GM19239 (cell line): ENCODE data around the gene IGFBP5.

Experiments
- DNase-seq: peaks from one replicate; pipeline ENCODE4 v3.0.0; 2011; ENCODE audit warnings: low spot score; ENCODE audit not compliant: insufficient read length
- FAIRE-seq: peaks from 2 replicates; lab custom pipeline; 2011; peaks lifted over from hg19 to GRCh38; lab: Jason Lieb, UNC

Gene IGFBP5

DNA sequence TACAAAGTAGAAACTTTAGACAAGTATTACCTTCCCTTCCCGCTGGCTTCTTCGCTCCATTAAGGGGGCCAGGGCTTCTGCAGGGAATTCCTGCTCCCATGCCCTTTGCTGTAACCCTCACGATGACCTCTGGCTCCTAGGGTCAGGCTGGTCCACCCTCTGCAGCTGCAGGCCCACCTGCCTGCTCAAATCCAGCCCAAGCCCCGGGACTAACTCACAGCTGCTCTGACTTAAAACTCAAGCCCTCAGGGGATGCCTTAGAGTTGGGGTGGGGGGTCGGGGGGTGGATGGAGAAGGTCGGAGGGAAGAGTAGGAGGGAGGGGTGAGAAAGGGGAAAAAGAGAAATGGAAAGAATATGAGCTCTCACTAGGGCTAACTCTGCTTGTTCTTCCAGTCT is 4.9 kb downstream of the IGFBP5 start:
- DNase-seq (no peak), FAIRE-seq (no peak)

DNA sequence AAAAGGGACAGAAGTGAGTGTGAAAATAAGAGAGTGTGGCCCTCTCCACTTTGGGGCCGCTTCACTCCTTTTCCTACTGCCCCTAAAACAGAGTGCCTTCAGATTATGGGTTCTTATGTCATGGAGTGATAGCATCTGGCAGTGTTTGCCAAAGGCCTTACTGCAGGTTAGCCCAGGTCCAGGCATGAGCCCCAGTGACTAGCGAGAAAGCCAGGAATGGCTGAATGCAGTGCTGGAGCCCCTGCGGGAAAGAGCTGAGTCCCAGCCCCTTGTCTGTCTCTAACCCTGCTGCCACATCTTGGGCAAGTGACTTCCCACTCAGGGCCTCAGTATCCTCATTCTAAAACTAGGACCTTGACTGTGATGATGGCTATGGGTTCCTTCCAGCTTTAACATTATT is 6.0 kb downstream of the IGFBP5 start:
- no peak for FAIRE-seq
- no peak for DNase-seq

DNA sequence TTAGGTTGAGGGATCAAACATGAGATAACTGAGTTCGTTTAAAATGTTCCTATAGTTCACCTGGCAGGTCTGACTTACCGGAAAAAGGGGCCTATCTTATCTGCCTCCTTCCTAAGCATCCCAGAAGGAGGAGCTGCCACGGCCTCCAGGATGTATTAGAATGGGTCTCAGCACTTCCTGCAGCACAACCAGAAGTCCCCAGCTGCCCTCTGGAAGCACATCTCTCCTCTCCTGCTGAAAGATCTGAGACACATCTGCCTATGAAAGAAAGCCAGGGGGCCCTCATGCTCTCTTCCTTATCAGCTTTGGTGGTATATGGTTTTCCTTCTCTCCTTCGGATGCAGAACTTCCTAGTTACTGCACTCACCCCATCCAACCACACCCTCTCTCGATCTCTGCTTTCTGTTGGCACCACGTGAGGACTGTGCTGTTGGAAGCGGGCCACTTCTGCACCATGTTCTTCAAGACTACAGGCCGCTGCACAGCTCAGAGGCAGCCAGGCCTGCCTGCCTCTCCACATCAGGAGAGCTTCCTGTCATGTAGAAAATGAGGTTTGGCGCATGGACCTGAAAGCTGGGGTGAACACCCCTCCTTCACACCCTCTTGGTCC is 6.5 kb downstream of the IGFBP5 start:
- FAIRE-seq (no peak), DNase-seq (no peak)

DNA sequence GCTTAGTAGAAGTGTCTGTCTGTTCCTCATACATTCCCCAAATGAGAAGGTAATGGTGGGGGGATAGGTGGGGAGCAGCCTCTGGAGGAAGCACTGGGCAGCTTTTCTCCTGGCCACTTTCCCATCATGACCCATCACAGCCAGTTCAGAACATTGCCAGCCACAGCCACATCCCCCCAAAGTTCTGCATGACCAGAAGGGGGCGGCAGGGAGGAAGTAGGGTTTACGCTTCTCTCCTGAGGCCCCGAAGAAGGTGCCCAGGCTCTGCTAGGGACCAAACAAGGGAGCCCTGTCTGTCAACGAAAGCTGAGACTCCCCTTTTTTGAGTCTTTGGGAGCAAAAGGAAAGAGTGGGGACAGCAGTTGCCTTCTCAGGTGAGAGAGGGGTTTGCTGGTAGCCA is 7.7 kb downstream of the IGFBP5 start:
- FAIRE-seq, result no peak
- no peak for DNase-seq

DNA sequence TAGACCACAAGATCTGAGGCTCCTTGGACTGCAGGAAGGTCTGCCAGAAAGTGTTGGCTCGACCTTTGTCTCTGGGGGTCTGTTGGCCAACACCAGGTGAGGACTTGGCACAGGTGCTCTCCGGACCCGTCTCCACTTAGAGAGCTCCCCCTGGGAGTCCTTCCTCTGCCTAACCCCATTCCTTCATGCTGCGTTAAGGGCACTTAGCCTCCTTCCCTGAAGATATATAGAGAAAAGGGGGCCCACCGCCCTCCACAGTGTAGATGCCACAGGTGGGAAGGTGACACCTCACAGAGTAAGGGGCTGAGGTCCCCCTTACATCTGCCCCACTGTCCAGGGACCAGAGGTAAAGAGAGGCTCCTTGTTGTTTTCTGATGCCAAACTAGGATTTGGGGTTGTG is 8.2 kb downstream of the IGFBP5 start:
- DNase-seq, result no peak
- no peak for FAIRE-seq

DNA sequence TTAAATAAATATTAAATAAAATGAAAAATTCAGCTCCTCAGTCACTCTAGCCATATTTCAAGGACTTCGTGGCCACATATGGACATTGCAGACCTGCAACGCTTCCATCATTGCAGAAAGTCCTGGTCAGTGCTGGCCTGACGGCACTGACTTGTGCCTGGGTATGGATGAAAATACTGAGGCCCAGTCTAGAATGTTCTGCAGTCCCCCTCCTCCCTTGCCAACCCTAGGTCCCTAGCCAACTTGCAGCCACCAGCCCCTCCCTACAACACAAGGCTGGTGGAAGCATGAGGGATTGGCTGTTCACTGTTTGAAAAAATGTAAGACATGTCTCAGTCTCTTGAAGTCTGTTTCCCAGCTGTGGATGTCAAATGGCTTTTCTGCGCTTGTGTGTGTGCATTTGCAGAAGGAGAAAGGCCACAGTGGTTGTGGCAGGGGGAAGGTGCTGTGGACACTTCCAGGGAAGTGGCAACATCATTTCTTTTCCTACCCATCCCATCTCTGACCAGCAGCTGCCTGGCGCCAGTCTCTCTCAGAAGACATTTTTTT is 9.9 kb downstream of the IGFBP5 start:
- FAIRE-seq, result no peak

DNA sequence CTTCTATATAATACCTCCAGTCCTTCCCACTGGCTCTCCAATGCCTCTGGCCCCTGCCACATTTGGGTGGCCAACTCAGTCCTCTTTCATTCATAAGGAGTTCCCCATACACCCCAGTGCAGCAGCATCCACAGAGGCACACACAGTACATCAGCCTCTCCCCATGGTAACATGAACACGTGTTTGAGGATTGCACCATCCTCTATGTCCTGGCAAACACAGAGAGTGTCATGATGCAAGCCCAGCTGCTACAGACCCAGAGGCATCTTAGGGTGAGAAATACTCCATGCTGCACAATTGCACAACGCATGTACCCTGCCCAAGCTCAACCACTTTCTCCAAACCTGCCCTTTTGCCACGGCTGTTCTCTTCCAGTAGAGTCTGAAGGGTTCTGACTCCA is 11.5 kb downstream of the IGFBP5 start:
- FAIRE-seq, result no peak
- DNase-seq, result no peak

More for the DNA sequence above, 9.9 kb downstream of the IGFBP5 start:
- DNase-seq, result no peak

DNA sequence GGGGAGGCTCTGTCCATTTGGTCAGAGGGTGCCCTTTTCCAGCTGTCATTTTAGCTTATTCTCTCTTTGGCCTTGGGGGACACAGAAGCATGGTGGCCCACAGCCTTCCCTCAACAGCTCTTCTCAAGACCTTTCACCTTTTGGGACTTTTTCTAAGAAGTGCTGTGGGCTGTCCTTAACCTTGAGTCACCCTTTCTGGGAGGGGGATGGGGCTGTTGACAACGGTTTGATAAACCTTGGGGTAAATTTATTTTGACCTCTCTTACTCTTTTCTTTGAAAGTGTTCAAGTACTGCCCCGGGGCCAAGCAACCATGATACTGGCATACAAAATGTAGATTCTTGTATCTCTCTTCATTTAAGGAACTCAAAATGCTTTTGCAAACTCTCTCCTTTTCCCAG is 13.7 kb downstream of the IGFBP5 start:
- FAIRE-seq (no peak), DNase-seq (no peak)

DNA sequence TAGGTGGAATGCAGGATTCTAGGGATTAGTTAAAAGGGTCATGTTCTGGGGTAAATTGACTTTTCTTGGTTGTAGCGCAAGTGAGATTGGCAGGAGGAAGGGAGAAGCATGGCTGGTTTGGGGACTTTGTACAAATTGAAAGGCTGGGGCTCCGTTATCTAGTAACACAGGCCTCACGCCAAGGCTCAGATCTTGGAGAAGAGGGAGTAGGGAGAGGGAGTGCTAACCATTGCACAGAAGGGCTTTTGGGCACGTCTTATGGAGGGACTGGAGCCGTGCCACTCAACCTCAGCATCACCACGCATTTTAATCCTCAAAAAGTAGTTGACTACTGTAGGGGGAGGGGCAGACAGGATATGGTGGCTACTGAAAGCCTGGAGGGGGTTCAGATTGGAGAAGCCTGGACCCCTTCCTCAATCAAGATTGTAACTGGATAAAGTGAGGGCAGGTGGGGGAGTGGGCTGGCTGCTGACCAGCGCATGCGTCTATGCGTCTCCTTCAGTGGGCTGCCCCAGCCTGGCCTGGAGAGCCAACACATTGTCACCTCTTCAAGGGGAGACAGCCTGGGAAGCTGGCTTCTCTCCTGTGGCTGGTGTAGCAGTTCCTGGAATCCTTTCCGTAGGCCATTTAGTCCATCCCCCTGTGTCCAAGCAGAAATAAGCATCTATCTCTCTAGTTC is 14.3 kb downstream of the IGFBP5 start:
- no peak for FAIRE-seq
- no peak for DNase-seq

DNA sequence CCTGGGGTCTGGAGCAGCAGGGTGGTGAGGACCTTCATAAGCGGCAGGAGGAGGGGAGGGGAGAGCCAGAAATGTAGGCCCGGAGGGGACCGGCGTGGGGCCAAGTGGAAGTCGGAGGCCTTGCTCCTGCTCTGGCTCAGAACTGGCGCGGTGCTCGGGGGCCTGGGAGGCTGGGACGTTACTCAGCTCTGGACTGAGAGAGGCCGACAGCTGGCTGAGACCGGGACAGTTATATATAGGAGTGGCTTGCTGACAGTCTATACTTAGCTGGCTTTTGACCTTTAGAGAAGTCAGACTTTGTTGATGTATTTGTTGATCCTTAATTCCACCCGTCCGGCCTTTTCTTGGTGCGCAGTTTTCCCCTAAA is 15.7 kb downstream of the IGFBP5 start:
- no peak for DNase-seq
- no peak for FAIRE-seq

DNA sequence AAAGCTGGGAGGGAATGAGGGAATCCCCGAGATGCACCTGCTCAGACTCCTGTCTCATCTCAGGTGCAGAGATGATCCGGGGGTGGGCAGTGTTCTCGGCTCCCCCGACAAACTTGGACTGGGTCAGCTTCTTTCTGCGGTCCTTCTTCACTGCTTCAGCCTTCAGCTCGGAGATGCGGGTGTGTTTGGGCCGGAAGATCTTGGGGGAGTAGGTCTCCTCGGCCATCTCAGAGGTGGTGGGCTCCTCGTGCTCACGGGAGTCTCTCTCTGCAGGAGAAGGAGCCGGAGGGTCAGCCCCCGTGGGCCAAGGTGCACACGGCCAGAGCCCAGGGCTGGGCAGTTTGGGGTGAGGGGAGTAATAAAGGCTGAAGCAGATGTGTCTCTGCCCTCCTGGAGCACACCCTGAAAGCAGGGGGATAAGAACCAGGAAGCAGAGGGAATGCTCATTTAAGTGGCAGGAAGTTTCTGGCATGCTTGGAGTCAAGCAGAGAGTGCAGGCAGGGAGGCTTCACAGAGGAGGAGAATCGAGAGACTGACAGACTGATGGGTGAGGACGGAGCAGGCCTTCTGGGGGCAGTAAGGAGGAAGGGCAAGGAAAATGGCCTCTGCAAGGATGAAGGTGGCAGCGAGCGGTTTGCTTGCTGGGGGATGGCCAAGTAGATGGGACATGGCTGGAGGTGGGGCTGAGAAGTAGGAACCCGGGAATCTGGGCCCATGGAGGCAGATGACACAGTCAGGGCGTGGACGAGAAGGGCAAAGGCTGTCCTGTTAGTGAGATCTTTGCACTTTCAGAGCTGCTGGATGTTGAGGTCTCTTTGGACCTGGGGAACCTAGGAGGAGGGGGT is 16.3 kb downstream of the IGFBP5 start:
- DNase-seq (no peak), FAIRE-seq (no peak)

DNA sequence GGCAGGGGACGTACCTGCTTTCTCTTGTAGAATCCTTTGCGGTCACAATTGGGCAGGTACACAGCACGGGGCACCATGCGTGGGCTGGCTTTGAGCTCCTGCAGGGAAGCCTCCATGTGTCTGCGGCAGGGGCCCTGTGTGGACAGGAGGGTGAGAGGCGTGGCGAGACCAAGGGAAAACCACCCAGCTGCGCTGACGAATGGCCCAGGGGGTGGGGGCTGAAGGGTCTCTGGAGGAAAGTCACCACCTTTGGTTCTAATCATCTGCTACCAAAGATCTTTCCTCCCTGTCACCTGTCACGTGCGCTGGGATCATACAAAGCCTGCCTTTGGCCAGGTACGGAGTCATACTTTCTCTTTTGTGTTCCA is 17.3 kb downstream of the IGFBP5 start:
- DNase-seq (no peak), FAIRE-seq (no peak)

DNA sequence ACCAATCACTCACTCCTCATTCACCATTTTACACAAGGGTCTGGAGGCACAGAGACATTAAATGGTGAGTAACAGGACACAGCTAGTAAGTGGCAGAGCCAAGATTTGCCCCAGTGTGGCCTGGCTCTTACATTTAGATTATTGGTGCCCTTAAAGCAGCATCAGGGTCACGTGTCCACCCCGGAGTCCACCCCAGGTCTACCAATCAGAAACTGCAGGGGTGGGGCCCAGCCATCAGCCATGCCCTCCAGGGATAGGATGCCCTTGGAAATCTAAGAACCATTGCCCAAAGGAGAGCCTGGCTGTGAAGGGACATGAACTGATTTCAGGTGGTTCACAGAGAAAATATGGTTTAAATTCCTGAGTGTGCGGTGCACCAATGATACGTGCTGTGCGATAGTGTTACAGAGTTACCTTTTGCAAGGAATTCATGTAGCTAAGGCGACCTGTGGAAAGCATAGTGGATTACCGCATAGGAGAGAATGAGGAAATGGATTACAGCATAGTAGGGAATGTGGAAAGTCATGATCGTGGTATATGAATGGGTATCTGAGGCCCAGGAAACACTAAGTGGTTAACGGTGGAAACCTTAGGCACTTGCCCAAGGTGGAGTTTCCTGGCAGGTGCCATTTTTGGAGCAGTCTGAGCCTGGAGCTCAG is 17.8 kb downstream of the IGFBP5 start:
- no peak for FAIRE-seq
- no peak for DNase-seq

DNA sequence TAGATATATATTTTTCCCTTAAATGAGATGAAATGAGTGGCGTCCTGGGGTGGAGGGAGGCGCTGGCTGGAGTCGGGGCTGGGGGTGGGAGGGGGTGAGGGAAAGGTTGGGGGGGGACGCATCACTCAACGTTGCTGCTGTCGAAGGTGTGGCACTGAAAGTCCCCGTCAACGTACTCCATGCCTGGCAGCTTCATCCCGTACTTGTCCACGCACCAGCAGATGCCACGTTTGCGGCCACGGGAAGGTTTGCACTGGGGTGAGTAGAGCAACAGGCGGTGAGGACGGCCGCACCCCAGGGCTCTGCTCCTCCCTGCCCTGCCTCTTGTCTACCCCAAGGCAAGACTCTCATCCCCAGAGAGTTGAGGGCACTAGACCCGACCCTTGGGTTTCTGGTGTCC is 18.7 kb downstream of the IGFBP5 start:
- FAIRE-seq (no peak), DNase-seq (no peak)

DNA sequence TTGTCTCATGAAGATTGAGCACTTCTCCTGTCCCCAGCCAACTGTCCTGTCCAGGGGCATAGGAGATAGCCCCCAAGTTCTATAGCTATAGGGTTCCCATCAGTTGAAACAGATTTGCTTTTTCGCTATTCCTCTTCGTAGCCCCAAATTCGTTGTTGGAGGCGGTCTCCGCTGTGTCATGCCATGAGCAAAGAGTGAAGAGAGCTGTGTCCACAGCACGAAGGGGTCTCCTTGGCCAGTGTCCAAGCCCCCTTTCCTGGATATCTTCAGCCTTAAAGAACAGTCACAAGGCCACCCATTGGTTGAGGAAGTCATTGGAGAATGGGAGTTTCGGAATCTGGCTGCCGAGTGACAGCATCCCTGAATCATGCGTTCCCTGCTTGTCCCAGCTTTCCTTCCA is 21.0 kb downstream of the IGFBP5 start:
- no peak for FAIRE-seq
- no peak for DNase-seq

DNA sequence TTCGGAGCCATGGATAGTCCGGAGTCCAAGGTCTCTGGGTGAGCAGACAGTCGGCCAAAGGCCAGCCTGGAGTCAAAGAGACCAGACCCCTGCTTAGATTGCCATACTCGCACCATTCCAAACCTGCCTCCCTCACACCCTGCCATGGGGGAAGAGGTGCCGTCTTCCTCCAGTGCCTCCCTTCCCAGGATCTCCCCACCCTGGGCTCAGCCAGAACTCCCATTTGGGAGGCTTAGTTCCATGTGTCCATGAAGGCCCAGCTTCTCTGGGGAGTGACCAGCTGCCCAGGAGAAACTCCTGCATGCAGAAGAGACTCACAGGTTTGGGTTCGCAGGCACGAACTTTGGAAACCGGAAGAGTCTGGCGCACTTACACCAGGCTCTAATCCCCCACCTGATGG is 21.7 kb downstream of the IGFBP5 start:
- DNase-seq, result no peak
- no peak for FAIRE-seq

DNA sequence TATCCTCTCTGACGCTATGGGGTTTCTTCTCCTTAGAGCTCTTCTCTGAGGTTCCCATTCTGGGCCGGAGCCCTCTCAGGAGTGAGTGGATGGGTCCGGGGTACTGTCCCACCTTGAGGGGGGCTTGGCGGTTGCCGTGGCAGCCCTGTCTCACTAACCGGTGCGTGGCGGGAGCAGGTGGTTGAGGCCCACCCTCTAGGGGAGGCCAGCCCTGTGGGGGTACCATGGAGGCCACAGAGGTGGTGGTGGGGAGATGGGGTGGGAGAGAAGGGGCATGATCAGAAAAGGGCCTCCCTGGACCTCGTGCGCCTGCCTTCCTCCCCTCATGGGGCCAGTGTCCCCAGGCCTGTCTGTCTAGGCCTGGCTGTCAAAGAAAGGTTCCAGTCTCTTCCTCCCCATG is 22.3 kb downstream of the IGFBP5 start:
- no peak for FAIRE-seq
- no peak for DNase-seq

DNA sequence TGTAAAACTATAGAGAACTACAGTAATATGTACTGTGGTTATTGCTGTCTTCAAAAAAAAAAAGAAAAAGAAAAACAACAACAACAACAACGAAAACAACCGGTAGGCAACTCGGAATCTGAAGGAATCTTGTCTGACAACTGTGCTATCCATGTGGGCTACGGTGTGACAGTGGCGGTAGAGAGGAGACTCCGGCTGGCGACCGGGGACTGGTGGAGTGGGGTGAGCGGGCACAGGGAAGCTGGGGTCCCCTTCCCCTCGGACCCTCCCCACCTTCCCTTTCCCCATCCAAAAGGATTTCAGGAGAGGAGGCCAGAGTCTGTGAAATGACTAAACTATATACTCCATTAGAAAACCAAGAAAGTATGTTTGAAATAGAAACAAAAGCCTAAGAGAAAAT is 22.9 kb downstream of the IGFBP5 start:
- FAIRE-seq (no peak), DNase-seq (no peak)

DNA sequence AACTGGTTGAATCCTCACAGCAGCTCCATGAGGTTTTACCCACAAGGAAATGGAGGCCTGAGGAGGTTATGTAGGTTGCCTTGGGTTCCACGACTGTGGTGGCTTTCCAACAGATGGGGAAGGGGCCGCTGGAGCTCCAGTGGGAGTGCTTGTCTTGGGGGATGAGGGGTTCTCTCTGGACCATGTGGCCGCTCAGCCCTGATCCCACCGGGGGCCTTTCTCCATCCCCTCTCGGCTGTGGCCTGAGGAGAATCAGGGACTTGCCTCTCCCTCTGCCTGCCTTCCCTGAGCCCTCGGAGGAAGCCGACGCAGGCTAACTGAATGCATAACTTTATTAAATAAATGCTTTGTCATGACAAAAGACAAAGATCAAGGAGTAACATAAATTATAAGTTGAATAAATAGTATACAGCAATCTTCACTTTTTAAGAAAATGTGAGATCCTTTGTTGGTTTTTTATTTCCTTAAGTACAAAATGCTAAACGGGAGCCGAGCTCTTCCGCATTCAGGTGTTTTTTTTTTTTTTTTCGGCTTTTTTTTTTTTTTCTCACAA is 23.5 kb downstream of the IGFBP5 start:
- DNase-seq (no peak), FAIRE-seq (no peak)

DNA sequence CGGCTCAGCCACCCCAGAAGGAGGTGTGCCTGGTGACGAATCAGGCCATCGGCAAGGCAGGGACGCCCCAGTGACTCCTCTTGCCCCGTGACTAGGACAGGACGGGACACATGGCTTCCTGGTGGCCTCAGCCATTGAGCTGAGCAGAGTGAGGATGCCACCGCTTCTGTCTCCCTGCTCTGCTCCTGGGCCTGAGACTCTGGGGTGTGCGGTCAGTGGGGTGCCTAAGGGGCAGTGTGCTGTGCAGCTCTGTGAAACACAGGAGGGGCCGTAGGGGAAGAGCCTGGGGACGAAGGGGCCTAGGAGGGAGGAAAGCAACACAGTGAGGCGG is 24.3 kb downstream of the IGFBP5 start:
- DNase-seq (no peak), FAIRE-seq (no peak)
